Spleen (tissue), 7 donors: ENCODE measurements around the gene THSD7A.

ENCODE experiments used
- POLR2A ChIP-seq, 3 donors: fragments of 450-650 bp; IDR thresholded peaks; one replicate each; pipeline ENCODE4 v1.5.1; 2017; ENCODE audit warnings: antibody characterized with exemption in 3 of 3, mild to moderate bottlenecking in 1 of 3
- TF ChIP-seq, protein P1 (sequence below), 11 experiments: fragments of 200-600 bp in 7 of 11; fragments of 450-650 bp in 4 of 11; sonication (generic) in 4 of 11; IDR thresholded peaks in 8 of 11; conservative IDR thresholded peaks in 3 of 11; 1 replicate in 7 of 11; 2 replicates in 4 of 11; pipeline versions ENCODE4 v1.4.0 to v1.8.0; 2016 to 2021; ENCODE audit warnings: antibody characterized with exemption in 11 of 11, inconsistent platforms in 4 of 11, mild to moderate bottlenecking in 1 of 11
- donor health status: DM: no; HTN: no; CAD: no; lungs with moderate emphysema.
- donor health status: DM: no; HTN: no; CAD: no.
- donor health status: DM: no; HTN: no; CAD: no.

DNA sequence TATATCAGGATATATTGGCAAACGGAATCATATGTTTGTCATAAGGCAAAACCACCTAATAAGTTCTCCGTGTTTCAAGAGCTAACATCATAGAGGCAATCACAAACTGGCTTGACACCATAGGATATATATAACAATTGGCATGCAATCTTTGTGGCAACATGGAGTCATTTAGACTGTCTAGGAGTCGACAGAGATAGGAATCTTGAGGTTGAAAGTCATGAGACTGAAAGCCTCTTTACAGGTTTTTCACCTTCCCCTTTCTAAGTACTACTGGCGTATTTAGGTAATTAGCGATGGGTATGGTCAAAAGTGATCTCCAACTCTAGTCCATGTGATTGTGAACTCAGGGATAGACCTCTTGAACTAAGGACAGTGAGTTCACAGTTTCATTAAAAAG, 63.7 kb downstream of the THSD7A start:
- TF ChIP-seq, protein P1, sequence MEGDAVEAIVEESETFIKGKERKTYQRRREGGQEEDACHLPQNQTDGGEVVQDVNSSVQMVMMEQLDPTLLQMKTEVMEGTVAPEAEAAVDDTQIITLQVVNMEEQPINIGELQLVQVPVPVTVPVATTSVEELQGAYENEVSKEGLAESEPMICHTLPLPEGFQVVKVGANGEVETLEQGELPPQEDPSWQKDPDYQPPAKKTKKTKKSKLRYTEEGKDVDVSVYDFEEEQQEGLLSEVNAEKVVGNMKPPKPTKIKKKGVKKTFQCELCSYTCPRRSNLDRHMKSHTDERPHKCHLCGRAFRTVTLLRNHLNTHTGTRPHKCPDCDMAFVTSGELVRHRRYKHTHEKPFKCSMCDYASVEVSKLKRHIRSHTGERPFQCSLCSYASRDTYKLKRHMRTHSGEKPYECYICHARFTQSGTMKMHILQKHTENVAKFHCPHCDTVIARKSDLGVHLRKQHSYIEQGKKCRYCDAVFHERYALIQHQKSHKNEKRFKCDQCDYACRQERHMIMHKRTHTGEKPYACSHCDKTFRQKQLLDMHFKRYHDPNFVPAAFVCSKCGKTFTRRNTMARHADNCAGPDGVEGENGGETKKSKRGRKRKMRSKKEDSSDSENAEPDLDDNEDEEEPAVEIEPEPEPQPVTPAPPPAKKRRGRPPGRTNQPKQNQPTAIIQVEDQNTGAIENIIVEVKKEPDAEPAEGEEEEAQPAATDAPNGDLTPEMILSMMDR (IDR thresholded peaks at IDR 0.05 in 8 of 11, conservative IDR thresholded peaks at IDR 0.05 in 3 of 11): no peak
- no peak for TF ChIP-seq POLR2A (IDR thresholded peaks at IDR 0.05)
